GM10248 (cell line): ENCODE data around the gene CRYZ.
"Not testable (repeated sequence)": the region's sequence is repeated elsewhere in the genome, so short reads cannot be mapped to it uniquely, and the experiment has no call there.

Experiments
- CTCF ChIA-PET: fragments of 300-600 bp; sonication (Branson Sonifier 250); formaldehyde crosslinking; extraction: SDS; loops from one replicate; lab custom pipeline; 2021; ENCODE audit warnings: antibody characterized with exemption; lab: Yijun Ruan, JAX
- POLR2A ChIA-PET: fragments of 350-650 bp; sonication (Branson Sonifier 250); formaldehyde crosslinking; extraction: SDS; loops from one replicate; lab custom pipeline; 2020; ENCODE audit warnings: antibody characterized with exemption; lab: Yijun Ruan, JAX
- DNase-seq: peaks from one replicate; pipeline ENCODE4 v3.0.0; 2012; ENCODE audit errors: extremely low spot score
- TF ChIP-seq, protein P1 (sequence below): IDR thresholded peaks from 2 replicates; pipeline ENCODE4 v1.5.1; 2012; ENCODE audit warnings: mild to moderate bottlenecking, low read depth; ENCODE audit errors: extremely low read depth, missing control alignments, control extremely low read depth

The CRYZ gene

DNA sequence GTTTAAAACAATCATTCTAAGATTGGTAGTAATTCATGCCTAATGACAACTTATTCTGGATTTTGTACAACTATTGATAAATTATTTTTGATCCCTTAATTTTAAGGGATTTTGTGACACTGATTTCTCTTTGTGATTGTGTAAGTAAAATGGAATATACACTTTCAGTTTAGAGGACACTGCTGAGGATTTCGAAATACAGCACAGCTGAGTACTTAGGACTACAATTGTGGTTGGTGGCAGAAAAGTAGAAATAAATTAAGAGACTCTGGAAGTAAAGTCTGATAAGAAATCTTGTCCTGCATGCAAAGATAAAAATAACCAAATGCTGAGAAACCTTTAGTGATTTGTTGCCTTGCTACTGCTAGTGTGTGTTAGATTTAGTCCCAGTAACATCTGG is 40.1 kb upstream of the CRYZ start:
- no peak for DNase-seq
- POLR2A ChIA-PET: no interaction called here

DNA sequence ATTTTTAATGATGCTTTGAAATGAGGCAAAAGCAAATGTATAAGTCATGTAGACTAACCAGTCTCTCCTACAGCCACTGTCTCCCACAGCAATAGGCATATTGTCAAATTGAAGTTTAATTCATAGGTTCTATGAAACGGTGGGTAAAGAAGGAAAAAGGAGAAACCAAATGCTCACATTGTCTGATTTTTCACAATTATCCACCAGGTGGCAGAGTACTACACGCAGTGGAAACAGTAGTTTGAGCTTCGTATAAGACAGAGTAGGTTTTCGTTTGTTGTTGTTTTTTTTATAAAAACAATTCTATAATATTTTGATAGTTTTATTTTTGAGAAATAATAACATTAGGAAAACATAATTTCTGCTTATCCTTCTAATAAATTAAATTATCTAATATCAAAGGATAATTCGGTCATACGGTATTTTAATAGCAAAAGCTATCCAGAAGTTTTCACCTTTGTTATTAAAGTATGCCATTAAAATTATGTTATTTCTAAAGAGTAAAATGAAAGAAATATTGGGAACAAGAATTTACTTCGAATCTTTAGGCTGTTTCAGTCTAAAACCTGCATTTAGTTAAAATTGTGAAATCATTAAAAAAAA is 39.2 kb upstream of the CRYZ start:
- TF ChIP-seq, protein P1, sequence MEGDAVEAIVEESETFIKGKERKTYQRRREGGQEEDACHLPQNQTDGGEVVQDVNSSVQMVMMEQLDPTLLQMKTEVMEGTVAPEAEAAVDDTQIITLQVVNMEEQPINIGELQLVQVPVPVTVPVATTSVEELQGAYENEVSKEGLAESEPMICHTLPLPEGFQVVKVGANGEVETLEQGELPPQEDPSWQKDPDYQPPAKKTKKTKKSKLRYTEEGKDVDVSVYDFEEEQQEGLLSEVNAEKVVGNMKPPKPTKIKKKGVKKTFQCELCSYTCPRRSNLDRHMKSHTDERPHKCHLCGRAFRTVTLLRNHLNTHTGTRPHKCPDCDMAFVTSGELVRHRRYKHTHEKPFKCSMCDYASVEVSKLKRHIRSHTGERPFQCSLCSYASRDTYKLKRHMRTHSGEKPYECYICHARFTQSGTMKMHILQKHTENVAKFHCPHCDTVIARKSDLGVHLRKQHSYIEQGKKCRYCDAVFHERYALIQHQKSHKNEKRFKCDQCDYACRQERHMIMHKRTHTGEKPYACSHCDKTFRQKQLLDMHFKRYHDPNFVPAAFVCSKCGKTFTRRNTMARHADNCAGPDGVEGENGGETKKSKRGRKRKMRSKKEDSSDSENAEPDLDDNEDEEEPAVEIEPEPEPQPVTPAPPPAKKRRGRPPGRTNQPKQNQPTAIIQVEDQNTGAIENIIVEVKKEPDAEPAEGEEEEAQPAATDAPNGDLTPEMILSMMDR: peak; percentile 59
- peak; percentile 7 for DNase-seq
- ChIA-PET CTCF (interaction anchor here (0.6 to 7.0 kb wide), 17 partner anchors 8 to 516 kb away, joined by 3 to 104 read pairs (median 4); no protein-coding TSS in a partner anchor), POLR2A (no interaction called here)

More for the DNA sequence above, 40.1 kb upstream of the CRYZ start:
- CTCF ChIA-PET: interaction anchor here (1.5 to 7.0 kb wide), 5 partner anchors 9 to 434 kb away, joined by 4 to 104 read pairs (median 16); no protein-coding TSS in a partner anchor
- TF ChIP-seq, protein P1: no peak

DNA sequence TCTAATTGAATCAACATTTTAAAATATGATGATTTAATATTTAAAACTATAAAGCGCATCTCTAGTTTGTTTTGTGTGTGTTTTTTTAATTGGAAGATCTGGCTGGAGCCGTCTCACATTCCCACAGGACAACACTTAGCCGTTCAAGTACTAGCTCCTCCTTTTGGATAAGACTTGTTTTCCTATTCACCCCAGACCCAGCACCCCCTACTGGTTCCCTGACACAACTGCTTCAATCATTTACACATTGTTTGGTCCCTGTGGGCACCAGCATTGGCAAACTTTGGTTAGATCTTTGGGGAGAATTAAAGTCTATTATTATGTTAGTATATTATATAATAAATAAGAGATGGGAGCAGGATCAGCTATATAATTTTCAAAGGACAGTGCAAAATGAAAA is 34.6 kb upstream of the CRYZ start:
- no peak for DNase-seq
- ChIA-PET CTCF (interaction anchor here (1.0 to 4.6 kb wide), 3 partner anchors 9 to 435 kb away, joined by 3 to 40 read pairs (median 7); no protein-coding TSS in a partner anchor), POLR2A (no interaction called here)
- TF ChIP-seq, protein P1: peak; percentile 42

DNA sequence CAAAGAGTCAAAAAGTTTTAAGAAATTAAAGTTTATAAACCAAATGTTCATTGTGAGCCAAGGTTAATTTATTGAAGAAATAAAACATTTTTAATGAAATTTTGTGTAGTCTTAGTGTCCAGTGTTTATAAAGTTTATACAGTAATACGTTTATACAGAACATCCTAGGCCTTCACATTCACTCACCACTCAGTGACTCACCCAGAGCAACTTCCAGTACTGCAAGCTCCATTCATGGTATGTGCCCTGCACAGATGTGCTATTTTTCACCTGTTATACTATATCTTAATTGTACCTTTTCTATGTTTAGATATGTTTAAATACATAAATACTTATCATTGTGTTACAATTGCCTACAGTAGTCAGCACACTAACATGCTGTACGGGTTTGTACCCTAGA is 33.7 kb upstream of the CRYZ start:
- TF ChIP-seq, protein P1: no peak
- POLR2A ChIA-PET: no interaction called here
- no peak for DNase-seq
- CTCF ChIA-PET: interaction anchor here (0.8 to 4.6 kb wide), 6 partner anchors 10 to 466 kb away, joined by 3 to 40 read pairs (median 6); no protein-coding TSS in a partner anchor

DNA sequence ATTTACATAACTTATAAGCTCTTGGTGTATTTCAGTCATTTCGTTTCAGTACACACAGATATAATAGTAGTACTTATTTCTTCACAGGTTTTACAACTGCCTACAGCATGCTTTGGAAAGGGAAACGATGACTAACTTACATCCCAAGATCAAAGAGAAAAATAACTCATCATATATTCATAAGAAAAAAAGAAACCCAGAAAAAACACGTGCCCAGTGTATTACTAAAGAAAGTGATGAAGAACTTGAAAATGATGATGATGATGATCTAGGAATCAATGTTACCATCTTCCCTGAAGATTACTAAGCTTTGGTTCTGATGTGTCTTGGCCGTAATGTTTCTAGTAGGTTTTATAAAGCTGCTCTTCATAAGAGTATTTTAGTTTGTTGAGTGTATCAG is 31.0 kb upstream of the CRYZ start:
- ChIA-PET CTCF (interaction anchor here (1.1 to 1.7 kb wide), 2 partner anchors 8 to 12 kb away, joined by 5 read pairs; no protein-coding TSS in a partner anchor), POLR2A (no interaction called here)
- TF ChIP-seq, protein P1: no peak
- no peak for DNase-seq

DNA sequence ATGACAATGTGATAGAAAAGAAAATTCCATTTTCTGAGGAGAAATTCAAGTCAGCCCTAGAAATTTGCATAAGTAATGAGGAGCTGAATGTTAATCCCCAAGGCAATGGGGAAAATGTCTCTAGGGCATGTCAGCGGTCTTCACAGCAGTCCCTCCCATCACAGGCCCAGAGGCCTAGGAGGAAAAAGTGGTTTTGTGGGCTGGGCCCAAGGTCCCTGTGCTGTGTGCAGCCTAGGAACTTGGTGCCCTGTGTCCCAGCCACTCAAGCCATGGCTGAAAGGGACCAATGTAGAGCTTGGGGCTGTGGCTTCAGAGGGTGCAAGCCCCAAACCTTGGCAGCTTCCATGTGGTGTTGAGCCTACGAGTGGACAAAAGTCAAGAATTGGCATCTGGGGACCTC is 23.8 kb upstream of the CRYZ start:
- POLR2A ChIA-PET, CTCF ChIA-PET: not testable (repeated sequence)

DNA sequence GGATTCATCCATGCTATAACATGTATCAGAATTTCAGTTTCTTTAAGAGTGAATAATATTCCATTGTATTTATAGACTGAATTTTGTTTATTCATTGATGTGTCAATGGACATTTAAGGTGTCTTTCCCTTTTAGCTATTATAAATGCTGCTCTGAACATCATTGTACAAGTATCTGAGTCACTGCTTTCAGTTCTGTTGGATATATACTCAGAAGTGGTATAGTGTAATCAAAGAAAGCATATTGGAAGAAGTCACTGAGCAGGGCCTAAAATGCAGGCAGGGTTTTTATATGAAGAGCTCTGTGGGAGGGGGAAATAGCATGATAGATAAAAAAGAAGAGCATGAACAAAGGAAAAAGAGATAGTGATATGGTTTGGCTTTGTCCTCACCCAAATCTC is 22.6 kb upstream of the CRYZ start:
- ChIA-PET CTCF (interaction anchor here (1.1 to 1.4 kb wide), 2 partner anchors 11 to 22 kb away, joined by 3 to 5 read pairs; partner anchors contain the start of genes CRYZ and TYW3), POLR2A (no interaction called here)
- TF ChIP-seq, protein P1: no peak
- no peak for DNase-seq

More for the DNA sequence above, 23.8 kb upstream of the CRYZ start:
- DNase-seq: not testable (repeated sequence)
